GM10248 (cell line): ENCODE results near the gene KIT.

Experiments used
- CTCF ChIA-PET: fragments of 300-600 bp; sonication (Branson Sonifier 250); formaldehyde crosslinking; extraction: SDS; loops from one replicate; lab custom pipeline; 2021; ENCODE audit warnings: antibody characterized with exemption; lab: Yijun Ruan, JAX
- POLR2A ChIA-PET: fragments of 350-650 bp; sonication (Branson Sonifier 250); formaldehyde crosslinking; extraction: SDS; loops from one replicate; lab custom pipeline; 2020; ENCODE audit warnings: antibody characterized with exemption; lab: Yijun Ruan, JAX
- DNase-seq: peaks from one replicate; pipeline ENCODE4 v3.0.0; 2012; ENCODE audit errors: extremely low spot score
- CTCF ChIP-seq: IDR thresholded peaks from 2 replicates; pipeline ENCODE4 v1.5.1; 2012; ENCODE audit warnings: mild to moderate bottlenecking, low read depth; ENCODE audit errors: extremely low read depth, missing control alignments, control extremely low read depth

KIT gene

DNA sequence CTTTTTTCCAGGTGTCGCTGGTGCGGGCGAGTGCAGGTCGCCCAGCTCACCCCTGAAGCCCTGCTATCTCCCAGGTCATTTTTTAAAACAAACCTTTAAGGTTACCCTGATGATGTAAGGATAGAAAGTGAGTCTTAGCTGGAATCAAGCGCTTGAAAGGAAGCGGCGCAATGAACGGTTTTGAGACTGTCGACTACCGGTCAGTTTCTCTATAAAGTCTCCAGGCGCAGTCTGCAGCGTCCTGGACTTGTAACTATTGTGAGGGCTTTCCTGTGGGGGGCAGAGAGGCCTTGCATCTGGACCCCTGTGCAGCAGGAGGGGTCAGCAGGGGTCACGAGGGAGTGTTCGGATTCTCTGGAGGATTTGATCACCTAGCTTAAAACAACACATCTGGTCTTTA, 1.6 kb downstream of the KIT start:
- DNase-seq: no peak
- TF ChIP-seq CTCF: no peak
- ChIA-PET CTCF (interaction anchor here (1.2 to 3.2 kb wide), 2 partner anchors 29 to 653 kb away, joined by 3 to 11 read pairs; no protein-coding TSS in a partner anchor), POLR2A (no interaction called here)

GRCh38 chr4:54659749-54660535, 2.2 kb downstream of the KIT start:
- TF ChIP-seq CTCF: no peak
- POLR2A ChIA-PET: no interaction called here
- CTCF ChIA-PET: interaction anchor here (1.2 to 3.2 kb wide), 2 partner anchors 28 to 653 kb away, joined by 3 to 11 read pairs; no protein-coding TSS in a partner anchor
- no peak for DNase-seq

GRCh38 chr4:54660591-54660990, 2.8 kb downstream of the KIT start:
- no peak for TF ChIP-seq CTCF
- DNase-seq: no peak
- POLR2A ChIA-PET: no interaction called here
- CTCF ChIA-PET: interaction anchor here (3.2 kb wide), 1 partner anchor 28 kb away, joined by 11 read pairs; no protein-coding TSS in a partner anchor

GRCh38 chr4:54661169-54661568, 3.4 kb downstream of the KIT start:
- DNase-seq: no peak
- ChIA-PET POLR2A (no interaction called here), CTCF (interaction anchor here (3.2 kb wide), 1 partner anchor 27 kb away, joined by 11 read pairs; no protein-coding TSS in a partner anchor)
- no peak for TF ChIP-seq CTCF

GRCh38 chr4:54661686-54662085, 3.9 kb downstream of the KIT start:
- no peak for TF ChIP-seq CTCF
- ChIA-PET POLR2A (no interaction called here), CTCF (interaction anchor here (1.7 to 3.2 kb wide), 2 partner anchors 20 to 27 kb away, joined by 4 to 11 read pairs; no protein-coding TSS in a partner anchor)
- DNase-seq: no peak

DNA sequence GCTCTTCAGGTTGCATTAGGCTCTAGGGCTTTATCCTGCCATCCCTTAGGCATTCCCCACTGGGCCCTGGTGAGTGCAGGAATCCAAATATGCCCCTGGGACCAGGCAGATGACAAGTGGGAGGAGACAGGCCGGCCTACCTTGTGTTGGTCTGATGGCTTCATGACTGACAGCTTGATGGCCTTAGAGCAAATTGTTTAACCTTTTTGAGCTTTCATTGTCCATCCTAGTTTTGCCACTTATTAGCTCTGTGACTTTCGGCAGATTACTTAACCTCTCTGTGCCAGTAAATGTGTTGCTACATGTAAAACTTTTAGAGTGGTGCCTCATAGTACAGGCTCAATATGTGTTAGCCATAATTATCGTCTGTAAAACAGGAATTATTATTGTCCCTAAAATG, 4.4 kb downstream of the KIT start:
- TF ChIP-seq CTCF: no peak
- no peak for DNase-seq
- CTCF ChIA-PET: interaction anchor here (1.7 to 3.2 kb wide), 2 partner anchors 20 to 26 kb away, joined by 4 to 11 read pairs; no protein-coding TSS in a partner anchor
- POLR2A ChIA-PET: no interaction called here
